Measurements from ENCODE around the gene TNNI3. TPM values are rescaled to one million over a fixed set of nuclear protein-coding genes. Genes with fewer than 3 reads are reported as not detected.

Gene TNNI3
- total RNA-seq, 1 experiment from 2014 or later = 15.0 TPM

GRCh38 chr19:55118401-55118991 is 39.0 kb downstream of the TNNI3 start (continued):
- TF ChIP-seq USF2 (CRISPR knock-in tag; IDR thresholded peaks at IDR 0.05) (peak; percentile 34; the same call in 1 of the 2 replicates), ZNF138 (CRISPR knock-in tag; conservative IDR thresholded peaks at IDR 0.05) (no peak), NR2C2 (CRISPR knock-in tag; IDR thresholded peaks at IDR 0.05) (peak; percentile 69)
- TF ChIP-seq, protein P1, sequence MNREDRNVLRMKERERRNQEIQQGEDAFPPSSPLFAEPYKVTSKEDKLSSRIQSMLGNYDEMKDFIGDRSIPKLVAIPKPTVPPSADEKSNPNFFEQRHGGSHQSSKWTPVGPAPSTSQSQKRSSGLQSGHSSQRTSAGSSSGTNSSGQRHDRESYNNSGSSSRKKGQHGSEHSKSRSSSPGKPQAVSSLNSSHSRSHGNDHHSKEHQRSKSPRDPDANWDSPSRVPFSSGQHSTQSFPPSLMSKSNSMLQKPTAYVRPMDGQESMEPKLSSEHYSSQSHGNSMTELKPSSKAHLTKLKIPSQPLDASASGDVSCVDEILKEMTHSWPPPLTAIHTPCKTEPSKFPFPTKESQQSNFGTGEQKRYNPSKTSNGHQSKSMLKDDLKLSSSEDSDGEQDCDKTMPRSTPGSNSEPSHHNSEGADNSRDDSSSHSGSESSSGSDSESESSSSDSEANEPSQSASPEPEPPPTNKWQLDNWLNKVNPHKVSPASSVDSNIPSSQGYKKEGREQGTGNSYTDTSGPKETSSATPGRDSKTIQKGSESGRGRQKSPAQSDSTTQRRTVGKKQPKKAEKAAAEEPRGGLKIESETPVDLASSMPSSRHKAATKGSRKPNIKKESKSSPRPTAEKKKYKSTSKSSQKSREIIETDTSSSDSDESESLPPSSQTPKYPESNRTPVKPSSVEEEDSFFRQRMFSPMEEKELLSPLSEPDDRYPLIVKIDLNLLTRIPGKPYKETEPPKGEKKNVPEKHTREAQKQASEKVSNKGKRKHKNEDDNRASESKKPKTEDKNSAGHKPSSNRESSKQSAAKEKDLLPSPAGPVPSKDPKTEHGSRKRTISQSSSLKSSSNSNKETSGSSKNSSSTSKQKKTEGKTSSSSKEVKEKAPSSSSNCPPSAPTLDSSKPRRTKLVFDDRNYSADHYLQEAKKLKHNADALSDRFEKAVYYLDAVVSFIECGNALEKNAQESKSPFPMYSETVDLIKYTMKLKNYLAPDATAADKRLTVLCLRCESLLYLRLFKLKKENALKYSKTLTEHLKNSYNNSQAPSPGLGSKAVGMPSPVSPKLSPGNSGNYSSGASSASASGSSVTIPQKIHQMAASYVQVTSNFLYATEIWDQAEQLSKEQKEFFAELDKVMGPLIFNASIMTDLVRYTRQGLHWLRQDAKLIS (CRISPR knock-in tag; IDR thresholded peaks at IDR 0.05; ENCODE audit: borderline replicate concordance) = no peak

- peaks cover 22% of the 10 kb centered on the region for H3K27me3 Mint-ChIP-seq (ENCODE audit: low read depth)
- peak overlapping the region; percentile 97 for H3K4me3 Mint-ChIP-seq
- peak overlapping the region; percentile 97 for H3K27ac Mint-ChIP-seq
- peaks cover 31% of the 10 kb centered on the region for H3K4me1 Mint-ChIP-seq
- peak; percentile 98 for DNase-seq (ENCODE audit: low spot score)
- H3K36me3 Mint-ChIP-seq = no peaks in the 10 kb centered on the region
- peak; percentile 78 for ATAC-seq
- POLR2A ChIA-PET = interaction anchor here (0.7 to 1.9 kb wide), 7 partner anchors 11 to 99 kb away, joined by 3 to 7 read pairs (median 3); no protein-coding TSS in a partner anchor
- TF ChIP-seq GTF2I (CRISPR knock-in tag; conservative IDR thresholded peaks at IDR 0.05) (no peak), SP1 (CRISPR knock-in tag; conservative IDR thresholded peaks at IDR 0.05) (peak; percentile 91), CREM (CRISPR knock-in tag; IDR thresholded peaks at IDR 0.05) (peak; percentile 89; the same call in 1 of the 2 replicates), FOXK1 (CRISPR knock-in tag; IDR thresholded peaks at IDR 0.05) (peak; percentile 76; the same call in 1 of the 2 replicates), ZNF416 (CRISPR knock-in tag; IDR thresholded peaks at IDR 0.05) (0 out of 2 replicates have a peak, but pooled peaks have one; percentile 22), JUN (CRISPR knock-in tag; IDR thresholded peaks at IDR 0.05) (no peak), GABPB1 (CRISPR knock-in tag; IDR thresholded peaks at IDR 0.05) (peak; percentile 20; the same call in 1 of the 2 replicates)
- CTCF ChIA-PET = interaction anchor here (0.5 to 4.3 kb wide), 17 partner anchors 15 to 678 kb away, joined by 3 to 28 read pairs (median 7); partner anchors contain the start of genes DNAAF3 and KMT5C
- no peaks in the 10 kb centered on the region for H3K9me3 Mint-ChIP-seq
Measured at GRCh38 chr19:55117663-55118391, 39.7 kb downstream of the TNNI3 start.

GRCh38 chr19:55116859-55117662 is 40.5 kb downstream of the TNNI3 start, which contains the start of gene PPP1R12C:
PPP1R12C (minus strand) TSS chr19:55117637; CDS start chr19:55117543, 94 bp downstream.
- TF ChIP-seq FOXP1 (CRISPR knock-in tag; IDR thresholded peaks at IDR 0.05; ENCODE audit: borderline replicate concordance) = no peak
- no peak for TF ChIP-seq ZMAT4 (CRISPR knock-in tag; IDR thresholded peaks at IDR 0.05)
- 0 out of 2 replicates have a peak, but pooled peaks have one; percentile 33 for TF ChIP-seq FOXP4 (CRISPR knock-in tag; IDR thresholded peaks at IDR 0.05)
- CTCF ChIA-PET = interaction anchor here (0.5 to 4.3 kb wide), 18 partner anchors 16 to 677 kb away, joined by 3 to 28 read pairs (median 7); partner anchors contain the start of genes DNAAF3, KMT5C and PPP6R1
- peak within 1 kb of the TSS; percentile 97 for H3K27ac Mint-ChIP-seq

More at GRCh38 chr19:55116859-55117662, 40.5 kb downstream of the TNNI3 start, which contains the start of gene PPP1R12C:
- ATAC-seq (no peak), DNase-seq (ENCODE audit: low spot score) (no peak)
- peaks cover 31% of the 10 kb centered on the region for H3K4me1 Mint-ChIP-seq
- POLR2A ChIA-PET = interaction anchor here (1.1 to 1.9 kb wide), 4 partner anchors 11 to 23 kb away, joined by 3 to 7 read pairs (median 4); no protein-coding TSS in a partner anchor
- H3K4me3 Mint-ChIP-seq = peak within 1 kb of the TSS; percentile 98
- H3K36me3 Mint-ChIP-seq = no peaks in the 10 kb centered on the region
- no peaks in the 10 kb centered on the region for H3K9me3 Mint-ChIP-seq
- H3K27me3 Mint-ChIP-seq (ENCODE audit: low read depth) = peaks cover 14% of the 10 kb centered on the region

Data from WTC11 (cell line).